ENCODE results near the gene ZBTB44.

Gene ZBTB44

GRCh38 chr11:130209128-130209932 lies 105.4 kb downstream of the ZBTB44 start:
- TF ChIP-seq SIN3A (IDR thresholded peaks at IDR 0.05; ENCODE audit: borderline replicate concordance, insufficient read depth, low read length) (no peak), POLR2AphosphoS5 (IDR thresholded peaks at IDR 0.05; ENCODE audit: low read depth, low read length) (no peak)

- no peak for TF ChIP-seq REST (IDR thresholded peaks at IDR 0.05; ENCODE audit: insufficient read depth in 1 of 2, low read depth in 2 of 2, low read length in 2 of 2)
- TF ChIP-seq SIN3A (IDR thresholded peaks at IDR 0.05; ENCODE audit: borderline replicate concordance, insufficient read depth, low read length): no peak
- TF ChIP-seq FOXP2 (optimal IDR thresholded peaks at IDR 0.05; ENCODE audit: borderline replicate concordance, extremely low read depth, extremely low read length, insufficient read depth): no peak
- no peak for TF ChIP-seq POLR2AphosphoS5 (IDR thresholded peaks at IDR 0.05; ENCODE audit: low read depth, low read length)
- TF ChIP-seq TAF1 (IDR thresholded peaks at IDR 0.05; ENCODE audit: borderline replicate concordance, insufficient read depth, low read length): no peak
Measured at GRCh38 chr11:130208241-130209127, 106.2 kb downstream of the ZBTB44 start.

GRCh38 chr11:130206141-130206540 lies 108.6 kb downstream of the ZBTB44 start:
- no peak for TF ChIP-seq SIN3A (IDR thresholded peaks at IDR 0.05; ENCODE audit: borderline replicate concordance, insufficient read depth, low read length)

- TF ChIP-seq POLR2AphosphoS5 (IDR thresholded peaks at IDR 0.05; ENCODE audit: low read depth, low read length) (no peak), REST (IDR thresholded peaks at IDR 0.05; ENCODE audit: insufficient read depth in 1 of 2, low read depth in 2 of 2, low read length in 2 of 2) (no peak), FOXP2 (optimal IDR thresholded peaks at IDR 0.05; ENCODE audit: borderline replicate concordance, extremely low read depth, extremely low read length, insufficient read depth) (no peak), SIN3A (IDR thresholded peaks at IDR 0.05; ENCODE audit: borderline replicate concordance, insufficient read depth, low read length) (no peak), TAF1 (IDR thresholded peaks at IDR 0.05; ENCODE audit: borderline replicate concordance, insufficient read depth, low read length) (no peak)
Measured at GRCh38 chr11:130204703-130205095, 110.0 kb downstream of the ZBTB44 start.

GRCh38 chr11:130203766-130204702 lies 110.7 kb downstream of the ZBTB44 start:
- TF ChIP-seq FOXP2 (optimal IDR thresholded peaks at IDR 0.05; ENCODE audit: borderline replicate concordance, extremely low read depth, extremely low read length, insufficient read depth) (no peak), REST (IDR thresholded peaks at IDR 0.05; ENCODE audit: insufficient read depth in 1 of 2, low read depth in 2 of 2, low read length in 2 of 2) (no peak), TAF1 (IDR thresholded peaks at IDR 0.05; ENCODE audit: borderline replicate concordance, insufficient read depth, low read length) (no peak), SIN3A (IDR thresholded peaks at IDR 0.05; ENCODE audit: borderline replicate concordance, insufficient read depth, low read length) (no peak), POLR2AphosphoS5 (IDR thresholded peaks at IDR 0.05; ENCODE audit: low read depth, low read length) (no peak)

All from PFSK-1 (cell line).